Keratinocyte (primary cell): ENCODE data around the gene CNTRL.

Source experiments
- CTCF ChIP-seq, 3 experiments: IDR thresholded peaks in 1 of 3; conservative IDR thresholded peaks in 1 of 3; optimal IDR thresholded peaks in 1 of 3; 2 replicates in 2 of 3; 3 replicates in 1 of 3; pipeline versions ENCODE3 to v1.5.1; 2011; ENCODE audit warnings: low read length in 3 of 3, mild to moderate bottlenecking in 3 of 3, moderate library complexity in 2 of 3, control low read depth in 1 of 3, inconsistent platforms in 1 of 3; ENCODE audit not compliant: insufficient read depth in 2 of 3; ENCODE audit errors: extremely low read depth in 1 of 3
- EZH2 ChIP-seq: IDR thresholded peaks from one replicate; pipeline ENCODE4 v1.6.1; 2012; ENCODE audit warnings: inconsistent platforms, mild to moderate bottlenecking, low read length, moderate library complexity

DNA sequence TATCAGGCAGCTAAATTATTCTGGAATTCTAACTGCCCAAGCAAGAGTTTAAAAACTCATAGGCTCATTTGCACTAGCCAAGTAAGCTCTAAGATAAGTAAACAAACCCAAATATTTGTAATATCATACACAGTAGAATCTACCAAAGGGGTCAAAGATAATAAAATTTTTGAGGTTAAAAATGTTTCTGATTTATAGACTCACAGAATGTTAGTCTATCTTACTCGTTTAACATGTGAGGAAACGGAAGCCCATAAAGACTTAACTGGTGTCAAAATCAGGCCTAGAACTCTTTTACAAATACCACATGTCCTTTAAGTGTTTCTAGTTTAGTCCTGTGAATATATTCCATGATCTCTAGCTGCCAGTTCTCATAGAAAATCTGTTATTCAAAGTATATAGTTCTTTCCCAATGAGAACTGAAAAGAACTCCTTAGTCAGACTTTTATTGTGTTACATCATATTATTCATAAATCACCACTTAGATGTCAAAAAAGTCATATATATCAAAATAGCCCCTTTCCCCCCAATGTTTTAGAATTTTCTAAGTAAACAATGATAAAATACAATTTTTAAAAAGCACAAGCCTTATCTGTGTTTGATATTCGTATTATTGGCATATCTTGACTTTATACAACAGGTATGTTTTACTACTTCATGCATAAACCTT lies 113.0 kb downstream of the CNTRL start:
- TF ChIP-seq CTCF (optimal IDR thresholded peaks at IDR 0.05 in 1 of 3, IDR thresholded peaks at IDR 0.05 in 1 of 3, conservative IDR thresholded peaks at IDR 0.05 in 1 of 3; ENCODE audit: extremely low read depth in 1 of 3, insufficient read depth in 2 of 3, low read length in 3 of 3), result no peak
- TF ChIP-seq EZH2, result no peak
